ENCODE results near the gene OR51S1.
"Not testable (repeated sequence)": the region's sequence is repeated elsewhere in the genome, so short reads cannot be mapped to it uniquely, and the experiment has no call there.

OR51S1 gene, protein sequence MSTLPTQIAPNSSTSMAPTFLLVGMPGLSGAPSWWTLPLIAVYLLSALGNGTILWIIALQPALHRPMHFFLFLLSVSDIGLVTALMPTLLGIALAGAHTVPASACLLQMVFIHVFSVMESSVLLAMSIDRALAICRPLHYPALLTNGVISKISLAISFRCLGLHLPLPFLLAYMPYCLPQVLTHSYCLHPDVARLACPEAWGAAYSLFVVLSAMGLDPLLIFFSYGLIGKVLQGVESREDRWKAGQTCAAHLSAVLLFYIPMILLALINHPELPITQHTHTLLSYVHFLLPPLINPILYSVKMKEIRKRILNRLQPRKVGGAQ

DNA sequence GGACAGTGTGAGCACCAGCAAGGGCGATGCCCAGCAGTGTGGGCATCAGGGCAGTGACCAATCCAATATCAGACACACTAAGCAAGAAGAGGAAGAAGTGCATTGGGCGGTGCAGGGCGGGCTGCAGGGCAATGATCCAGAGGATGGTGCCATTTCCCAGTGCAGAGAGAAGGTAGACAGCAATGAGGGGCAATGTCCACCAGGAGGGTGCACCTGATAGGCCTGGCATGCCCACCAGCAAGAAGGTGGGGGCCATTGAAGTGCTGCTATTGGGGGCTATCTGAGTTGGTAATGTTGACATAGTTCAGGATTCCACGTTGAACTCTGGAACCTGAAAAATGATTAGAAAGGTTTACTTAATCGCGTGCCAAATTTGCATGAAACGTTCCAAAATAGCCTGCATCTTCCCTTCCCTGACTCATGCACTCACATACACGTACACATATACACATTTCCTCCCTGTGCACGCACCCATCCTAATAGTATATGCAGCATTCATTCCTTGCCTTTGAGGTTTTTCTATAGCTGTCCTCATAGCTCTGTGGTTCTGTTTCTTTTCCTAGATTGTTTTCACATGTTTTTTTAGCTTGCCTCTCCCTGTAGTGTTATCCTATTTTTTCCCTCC is at the start of gene OR51S1:
Gene OR51S1 (minus strand): TSS at position 301 of the 625 bp plus-strand sequence. CDS start 0 bp downstream, at position 301.
- no peak for ATAC-seq (ENCODE audit: low read depth)
- H3K36me3 Mint-ChIP-seq: no peaks in the 10 kb centered on the region
- no peak within 1 kb of the TSS for H3K4me3 Mint-ChIP-seq
- H3K4me1 Mint-ChIP-seq: no peaks in the 10 kb centered on the region
- H3K9me3 Mint-ChIP-seq: peaks cover under 1% of the 10 kb centered on the region
- DNase-seq (ENCODE audit: low spot score in 2 of 2): no peak
- H3K27ac Mint-ChIP-seq: no peak within 1 kb of the TSS
- peaks cover 7% of the 10 kb centered on the region for H3K27me3 Mint-ChIP-seq

DNA sequence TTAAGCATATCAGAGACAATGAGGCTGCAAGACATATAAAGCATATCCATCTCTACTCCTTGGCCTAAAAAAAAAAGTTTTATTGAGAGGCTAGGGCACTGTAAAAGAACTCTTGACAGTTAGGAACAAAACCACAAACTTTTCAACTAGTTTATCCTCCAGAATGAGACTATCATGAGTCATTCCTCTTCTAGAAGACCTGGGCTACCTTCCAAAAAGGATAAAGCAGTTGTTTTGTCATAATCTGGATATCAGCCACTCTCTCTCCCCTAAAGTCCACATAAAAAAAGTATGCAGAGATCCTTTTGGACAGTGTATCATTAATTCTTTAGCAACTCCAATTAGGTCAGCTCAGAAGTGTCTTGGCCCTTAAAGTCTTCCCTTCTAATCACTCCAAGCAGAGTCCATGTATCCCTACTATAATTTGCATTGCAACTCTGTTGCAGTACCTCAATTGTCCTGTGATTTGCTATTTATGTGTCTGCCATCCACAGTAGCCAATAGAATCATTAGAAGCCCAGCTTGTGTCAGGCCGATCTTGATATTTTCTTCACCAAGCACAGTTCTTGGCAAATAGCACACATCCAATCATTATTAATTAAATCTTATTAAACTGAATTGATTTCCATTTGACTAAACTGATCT is 43.1 kb upstream of the OR51S1 start:
- Mint-ChIP-seq H3K9me3 (no peaks in the 10 kb centered on the region), H3K27ac (no peak overlapping the region), H3K4me1 (no peaks in the 10 kb centered on the region), H3K4me3 (no peak overlapping the region), H3K36me3 (no peaks in the 10 kb centered on the region), H3K27me3 (peaks cover 4% of the 10 kb centered on the region)
- DNase-seq (ENCODE audit: low spot score in 2 of 2) (no peak), ATAC-seq (ENCODE audit: low read depth) (no peak)

DNA sequence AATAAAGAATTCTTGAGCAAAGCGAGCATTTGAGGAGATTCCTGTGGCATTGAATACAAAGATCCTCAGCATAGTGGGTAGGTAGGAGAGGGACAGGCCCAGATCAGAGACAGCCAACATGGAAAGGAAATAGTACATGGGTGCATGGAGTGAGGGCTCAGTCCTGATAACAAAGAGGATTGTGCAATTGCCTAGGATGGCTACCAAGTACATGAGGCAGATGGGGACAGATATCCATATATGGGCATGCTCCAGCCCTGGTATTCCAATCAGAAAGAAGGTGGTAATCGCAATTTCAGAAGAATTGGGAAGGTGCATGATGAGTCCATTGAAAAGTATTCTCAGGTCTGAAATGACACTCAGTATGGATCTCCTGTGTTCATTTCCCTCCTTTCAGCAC is 41.3 kb upstream of the OR51S1 start:
- Mint-ChIP-seq H3K27me3 (no peaks in the 10 kb centered on the region), H3K9me3 (no peaks in the 10 kb centered on the region), H3K36me3 (no peaks in the 10 kb centered on the region), H3K4me1 (no peaks in the 10 kb centered on the region), H3K27ac (no peak overlapping the region), H3K4me3 (no peak overlapping the region)
- no peak for DNase-seq (ENCODE audit: low spot score in 2 of 2)
- no peak for ATAC-seq (ENCODE audit: low read depth)

DNA sequence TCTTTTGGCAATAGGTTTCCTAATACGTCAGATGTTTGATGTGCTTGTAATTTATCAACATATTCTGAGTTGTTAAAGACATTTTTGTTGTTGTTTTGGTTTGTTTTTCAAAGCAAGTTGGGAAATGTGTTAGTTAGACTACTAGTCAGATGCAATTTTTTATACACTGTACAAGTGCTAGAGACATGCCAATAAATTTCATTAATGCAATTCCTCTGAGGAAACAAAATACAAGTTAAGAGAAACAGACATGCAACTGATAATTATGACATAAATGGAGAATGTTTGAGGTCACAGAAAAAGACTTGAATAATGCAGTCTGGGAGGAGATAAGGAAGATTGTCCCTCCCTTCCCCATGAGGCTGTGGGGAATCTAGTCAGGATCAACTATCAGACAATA is 38.6 kb upstream of the OR51S1 start:
- Mint-ChIP-seq H3K4me1 (no peaks in the 10 kb centered on the region), H3K9me3 (no peaks in the 10 kb centered on the region)
- no peak for ATAC-seq (ENCODE audit: low read depth)

DNA sequence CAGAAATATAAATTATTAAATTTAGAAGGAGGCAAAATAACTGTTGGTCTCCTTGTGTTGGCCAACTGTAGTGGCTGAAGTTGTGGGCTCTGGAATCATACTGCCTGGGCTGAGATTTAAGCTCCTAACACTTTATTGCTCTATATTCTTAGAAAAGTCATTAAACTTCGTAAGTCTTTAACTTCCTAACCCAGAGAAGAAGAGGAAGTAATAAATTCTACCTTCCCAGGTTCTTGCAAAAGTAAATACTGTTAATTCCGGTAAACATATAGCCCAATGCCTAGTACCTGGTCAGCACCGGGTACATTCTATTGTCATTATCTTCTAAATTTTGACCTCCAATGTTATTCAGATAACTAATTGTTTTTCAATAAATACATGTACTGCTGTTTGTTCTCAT is 37.2 kb upstream of the OR51S1 start:
- peaks cover under 1% of the 10 kb centered on the region for H3K27me3 Mint-ChIP-seq
- no peak overlapping the region for H3K27ac Mint-ChIP-seq
- no peaks in the 10 kb centered on the region for H3K36me3 Mint-ChIP-seq
- no peak for DNase-seq (ENCODE audit: low spot score in 2 of 2)
- no peaks in the 10 kb centered on the region for H3K9me3 Mint-ChIP-seq
- no peak overlapping the region for H3K4me3 Mint-ChIP-seq
- H3K4me1 Mint-ChIP-seq: no peaks in the 10 kb centered on the region
- no peak for ATAC-seq (ENCODE audit: low read depth)

More for the DNA sequence above, 38.6 kb upstream of the OR51S1 start:
- Mint-ChIP-seq H3K27ac (no peak overlapping the region), H3K36me3 (no peaks in the 10 kb centered on the region), H3K4me3 (no peak overlapping the region), H3K27me3 (no peaks in the 10 kb centered on the region)
- DNase-seq (ENCODE audit: low spot score in 2 of 2): no peak

DNA sequence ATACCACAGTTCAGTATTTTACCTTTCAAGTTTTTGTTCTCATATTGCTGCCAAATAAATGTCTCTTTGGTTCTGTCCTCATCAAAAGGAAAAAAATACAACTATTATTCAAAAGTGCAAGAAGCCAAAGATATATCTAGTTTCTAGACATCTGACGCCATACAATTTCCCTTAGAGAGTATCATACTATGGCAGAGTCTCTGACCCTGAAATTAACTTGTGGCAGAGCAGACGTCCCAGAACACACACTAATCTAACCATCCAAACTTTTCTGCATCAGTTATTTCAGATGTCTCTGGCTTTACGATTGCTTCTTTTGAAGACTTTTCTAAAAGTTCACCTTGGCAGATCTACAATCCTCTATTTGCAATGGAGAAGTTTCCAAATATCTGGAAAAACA is 35.4 kb upstream of the OR51S1 start:
- Mint-ChIP-seq H3K9me3 (no peaks in the 10 kb centered on the region), H3K4me3 (no peak overlapping the region), H3K27ac (no peak overlapping the region), H3K4me1 (no peaks in the 10 kb centered on the region), H3K36me3 (no peaks in the 10 kb centered on the region), H3K27me3 (peaks cover 4% of the 10 kb centered on the region)
- ATAC-seq (ENCODE audit: low read depth): no peak
- DNase-seq (ENCODE audit: low spot score in 2 of 2): no peak

DNA sequence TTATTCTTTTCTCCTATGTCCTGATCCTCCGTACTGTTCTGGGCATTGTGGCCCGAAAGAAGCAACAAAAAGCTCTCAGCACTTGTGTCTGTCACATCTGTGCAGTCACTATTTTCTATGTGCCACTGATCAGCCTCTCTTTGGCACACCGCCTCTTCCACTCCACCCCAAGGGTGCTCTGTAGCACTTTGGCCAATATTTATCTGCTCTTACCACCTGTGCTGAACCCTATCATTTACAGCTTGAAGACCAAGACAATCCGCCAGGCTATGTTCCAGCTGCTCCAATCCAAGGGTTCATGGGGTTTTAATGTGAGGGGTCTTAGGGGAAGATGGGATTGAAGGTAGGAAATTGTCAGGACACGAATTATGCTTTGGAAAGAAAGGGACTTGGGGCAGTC is 33.5 kb upstream of the OR51S1 start:
- Mint-ChIP-seq H3K4me1 (no peaks in the 10 kb centered on the region), H3K9me3 (no peaks in the 10 kb centered on the region), H3K27ac (no peak overlapping the region), H3K36me3 (no peaks in the 10 kb centered on the region), H3K27me3 (peaks cover 4% of the 10 kb centered on the region), H3K4me3 (no peak overlapping the region)
- no peak for ATAC-seq (ENCODE audit: low read depth)
- DNase-seq (ENCODE audit: low spot score in 2 of 2): no peak

DNA sequence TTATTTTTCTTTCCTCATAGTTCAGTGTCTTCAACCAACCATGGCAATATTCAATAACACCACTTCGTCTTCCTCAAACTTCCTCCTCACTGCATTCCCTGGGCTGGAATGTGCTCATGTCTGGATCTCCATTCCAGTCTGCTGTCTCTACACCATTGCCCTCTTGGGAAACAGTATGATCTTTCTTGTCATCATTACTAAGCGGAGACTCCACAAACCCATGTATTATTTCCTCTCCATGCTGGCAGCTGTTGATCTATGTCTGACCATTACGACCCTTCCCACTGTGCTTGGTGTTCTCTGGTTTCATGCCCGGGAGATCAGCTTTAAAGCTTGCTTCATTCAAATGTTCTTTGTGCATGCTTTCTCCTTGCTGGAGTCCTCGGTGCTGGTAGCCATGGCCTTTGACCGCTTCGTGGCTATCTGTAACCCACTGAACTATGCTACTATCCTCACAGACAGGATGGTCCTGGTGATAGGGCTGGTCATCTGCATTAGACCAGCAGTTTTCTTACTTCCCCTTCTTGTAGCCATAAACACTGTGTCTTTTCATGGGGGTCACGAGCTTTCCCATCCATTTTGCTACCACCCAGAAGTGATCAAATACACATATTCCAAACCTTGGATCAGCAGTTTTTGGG is 33.0 kb upstream of the OR51S1 start, which contains the start of gene OR51T1:
Gene OR51T1 (plus strand): TSS at position 41 of the 641 bp plus-strand sequence. CDS start 0 bp downstream, at position 41.
- Mint-ChIP-seq H3K36me3 (no peaks in the 10 kb centered on the region), H3K4me1 (no peaks in the 10 kb centered on the region), H3K27me3 (peaks cover 4% of the 10 kb centered on the region), H3K4me3 (no peak within 1 kb of the TSS), H3K27ac (no peak within 1 kb of the TSS), H3K9me3 (no peaks in the 10 kb centered on the region)
- ATAC-seq (ENCODE audit: low read depth): no peak
- no peak for DNase-seq (ENCODE audit: low spot score in 2 of 2)

DNA sequence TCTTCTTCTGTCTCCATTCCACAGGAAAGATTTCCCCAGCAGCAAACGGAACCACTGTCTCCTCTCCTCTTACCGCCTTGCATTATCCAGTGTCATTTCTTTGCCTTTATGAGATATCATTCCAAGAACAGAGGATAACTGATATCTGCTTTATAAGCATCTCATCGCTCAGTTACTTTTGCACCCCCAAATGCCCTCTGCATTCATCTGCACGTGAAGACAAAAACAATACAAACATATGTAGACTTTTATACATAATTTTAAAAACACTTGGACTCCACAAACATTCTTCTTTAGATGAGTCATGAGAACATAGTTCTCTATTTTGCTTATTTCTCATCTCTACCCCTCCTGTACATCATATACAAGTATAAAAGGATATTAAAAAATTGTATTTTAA is 32.2 kb upstream of the OR51S1 start:
- Mint-ChIP-seq H3K36me3 (no peaks in the 10 kb centered on the region), H3K27ac (no peak overlapping the region), H3K9me3 (no peaks in the 10 kb centered on the region), H3K27me3 (peaks cover 4% of the 10 kb centered on the region), H3K4me3 (no peak overlapping the region), H3K4me1 (no peaks in the 10 kb centered on the region)
- DNase-seq (ENCODE audit: low spot score in 2 of 2) (no peak), ATAC-seq (ENCODE audit: low read depth) (no peak)

DNA sequence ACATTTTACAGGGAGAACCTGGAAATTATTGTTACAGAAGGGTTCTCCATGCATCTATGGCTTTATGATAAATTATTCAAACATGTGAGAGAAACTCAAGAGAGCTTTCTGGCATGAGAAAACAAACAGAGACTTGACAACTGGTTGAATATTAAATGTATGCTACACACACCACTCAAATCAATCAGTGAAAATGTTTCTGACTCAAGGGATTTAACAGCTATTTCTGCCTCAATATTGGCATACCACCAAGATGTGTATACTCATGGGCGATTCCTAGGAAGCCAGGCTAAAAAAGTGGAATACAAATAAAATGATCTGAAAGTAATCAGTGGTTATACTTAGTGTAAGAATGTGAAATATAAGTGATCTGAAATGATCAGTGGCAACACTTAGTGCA is 16.8 kb upstream of the OR51S1 start:
- Mint-ChIP-seq H3K27ac (no peak overlapping the region), H3K4me3 (no peak overlapping the region), H3K9me3 (no peaks in the 10 kb centered on the region), H3K27me3 (peaks cover 1% of the 10 kb centered on the region), H3K36me3 (no peaks in the 10 kb centered on the region), H3K4me1 (no peaks in the 10 kb centered on the region)
- no peak for ATAC-seq (ENCODE audit: low read depth)
- no peak for DNase-seq (ENCODE audit: low spot score in 2 of 2)

DNA sequence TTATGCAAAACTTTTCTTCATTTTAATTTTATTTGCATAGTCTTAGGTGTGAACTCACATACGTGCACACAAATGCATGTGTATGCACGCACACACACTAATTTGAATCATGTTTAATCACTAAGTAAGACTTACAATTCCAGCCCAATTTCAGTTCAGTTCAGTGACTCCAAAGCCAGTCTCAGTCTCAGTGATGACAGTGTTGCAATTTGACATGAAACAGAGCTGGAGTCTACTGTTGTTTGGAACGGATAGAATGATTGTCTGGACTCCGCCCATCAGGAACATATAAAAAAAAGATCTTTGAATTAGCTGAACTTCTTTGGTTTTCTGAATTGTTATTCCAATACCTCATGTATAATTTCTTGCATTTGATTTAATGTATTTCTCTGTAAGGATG is 14.9 kb upstream of the OR51S1 start:
- ATAC-seq (ENCODE audit: low read depth) (no peak), DNase-seq (ENCODE audit: low spot score in 2 of 2) (no peak)
- Mint-ChIP-seq H3K9me3 (peaks cover 5% of the 10 kb centered on the region), H3K4me1 (no peaks in the 10 kb centered on the region), H3K36me3 (no peaks in the 10 kb centered on the region), H3K4me3 (no peak overlapping the region), H3K27ac (no peak overlapping the region), H3K27me3 (peaks cover 4% of the 10 kb centered on the region)

DNA sequence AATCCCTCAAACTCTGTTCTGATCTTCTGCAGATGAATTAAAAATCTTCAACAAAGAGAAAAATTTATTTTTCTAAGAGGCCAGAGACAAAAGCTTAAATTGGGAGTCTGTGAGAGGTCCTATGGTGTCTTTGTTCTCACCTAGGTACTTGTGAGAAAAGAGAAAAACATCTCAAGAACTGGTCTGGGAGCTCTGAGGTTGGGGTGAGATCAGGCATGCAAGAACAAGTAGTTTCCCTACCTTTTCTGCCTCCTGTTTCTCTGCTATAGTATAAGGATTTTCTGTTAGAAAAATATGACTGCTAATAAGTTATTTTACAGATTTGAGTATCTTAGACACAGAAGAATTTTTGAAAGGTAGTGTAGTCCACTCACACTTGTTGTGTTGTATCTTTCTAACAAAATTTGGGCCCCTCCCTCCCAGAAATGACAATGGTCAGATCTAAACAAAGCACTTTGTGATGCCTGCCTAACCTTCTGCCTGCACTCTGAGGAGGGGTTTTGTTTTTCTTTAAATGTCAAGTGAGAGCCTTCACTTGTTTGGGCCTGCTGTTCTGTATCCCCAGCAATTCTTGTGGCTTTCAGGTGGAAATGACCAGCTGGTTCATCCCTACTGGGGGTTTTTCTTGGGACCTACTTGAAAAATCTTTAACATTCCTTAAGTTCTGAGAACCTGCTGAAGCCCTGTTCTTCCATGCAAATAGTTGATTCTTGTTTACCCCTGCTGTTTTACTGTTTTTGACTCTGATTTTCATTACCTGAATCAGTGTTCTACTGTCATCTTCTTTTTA is 13.6 kb upstream of the OR51S1 start:
- Mint-ChIP-seq H3K4me3 (no peak overlapping the region), H3K27ac (no peak overlapping the region), H3K9me3 (peaks cover 5% of the 10 kb centered on the region), H3K27me3 (peaks cover 4% of the 10 kb centered on the region), H3K36me3 (no peaks in the 10 kb centered on the region), H3K4me1 (no peaks in the 10 kb centered on the region)
- DNase-seq (ENCODE audit: low spot score in 2 of 2): no peak
- no peak for ATAC-seq (ENCODE audit: low read depth)

DNA sequence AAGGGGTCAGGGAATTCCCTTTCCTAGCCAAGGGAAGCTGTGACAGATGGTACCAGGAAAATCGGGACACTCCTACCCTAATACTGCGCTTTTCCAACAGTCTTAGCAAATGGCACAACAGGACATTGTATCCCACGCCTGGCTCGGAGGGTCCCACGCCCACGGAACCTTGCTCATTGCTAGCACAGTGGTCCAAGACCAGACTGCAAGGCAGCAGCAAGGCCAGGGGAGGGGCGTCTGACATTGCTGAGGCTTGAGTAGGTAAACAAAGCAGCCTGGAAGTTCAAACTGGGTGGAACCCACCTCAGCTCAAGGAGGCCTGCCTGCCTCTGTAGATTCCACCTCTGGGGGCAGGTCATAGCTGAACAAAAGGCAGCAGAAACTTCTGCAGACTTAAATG is 5.3 kb upstream of the OR51S1 start:
- ATAC-seq (ENCODE audit: low read depth); H3K4me3 Mint-ChIP-seq; H3K9me3 Mint-ChIP-seq; H3K27me3 Mint-ChIP-seq; H3K36me3 Mint-ChIP-seq; DNase-seq (ENCODE audit: low spot score in 2 of 2); H3K4me1 Mint-ChIP-seq; H3K27ac Mint-ChIP-seq: not testable (repeated sequence)
